H9 (cell line): Measurements from ENCODE around the gene MSL3B.

Experiments
- DNase-seq: peaks from one replicate; pipeline ENCODE4 v3.0.0-alpha.2; 2017
- H2AFZ ChIP-seq: one replicate; pipeline ENCODE4 v1.6.1; 2013; ENCODE audit warnings: mild to moderate bottlenecking, low read length, control low read depth, moderate library complexity
- H2AK5ac ChIP-seq: 2 replicates; pipeline ENCODE4 v1.6.1; 2013; ENCODE audit warnings: low read length, control low read depth, mixed read lengths; ENCODE audit not compliant: insufficient read length
- H2BK120ac ChIP-seq: one replicate; pipeline ENCODE4 v1.6.1; 2013; ENCODE audit warnings: low read depth, mild to moderate bottlenecking, low read length, control low read depth, inconsistent platforms; ENCODE audit not compliant: poor library complexity, severe bottlenecking
- H2BK12ac ChIP-seq: 2 replicates; pipeline ENCODE4 v1.6.1; 2013; ENCODE audit warnings: low read length, control low read depth, mixed read lengths, low read depth; ENCODE audit not compliant: insufficient read length
- H2BK15ac ChIP-seq: 2 replicates; pipeline ENCODE4 v1.6.1; 2013; ENCODE audit warnings: low read depth, low read length, control low read depth
- H2BK20ac ChIP-seq: one replicate; pipeline ENCODE4 v1.6.1; 2013; ENCODE audit warnings: low read depth, mild to moderate bottlenecking, low read length, control low read depth, inconsistent platforms; ENCODE audit not compliant: poor library complexity, severe bottlenecking
- H2BK5ac ChIP-seq: 2 replicates; pipeline ENCODE4 v1.6.1; 2013; ENCODE audit warnings: low read length, control low read depth, mixed read lengths; ENCODE audit not compliant: insufficient read length
- H3K14ac ChIP-seq: 2 replicates; pipeline ENCODE4 v1.6.1; 2013; ENCODE audit warnings: low read length, control low read depth; ENCODE audit not compliant: insufficient read depth
- H3K18ac ChIP-seq: 2 replicates; pipeline ENCODE4 v1.6.1; 2013; ENCODE audit warnings: low read depth, mild to moderate bottlenecking, mixed read lengths, low read length, control low read depth; ENCODE audit not compliant: insufficient read length
- H3K23ac ChIP-seq: 2 replicates; pipeline ENCODE4 v1.6.1; 2013; ENCODE audit warnings: low read length, control low read depth, mixed read lengths, low read depth; ENCODE audit not compliant: insufficient read length
- H3K23me2 ChIP-seq: 2 replicates; pipeline ENCODE4 v1.6.1; 2013; ENCODE audit warnings: low read depth, mild to moderate bottlenecking, mixed read lengths, low read length, control low read depth; ENCODE audit not compliant: insufficient read length, poor library complexity, severe bottlenecking
- H3K27ac ChIP-seq: 2 replicates; pipeline ENCODE4 v1.5.1; 2013; ENCODE audit warnings: low read length, control low read depth, mixed read lengths, low read depth; ENCODE audit not compliant: insufficient read length
- H3K27me3 ChIP-seq: 2 replicates; pipeline ENCODE4 v1.6.1; 2013; ENCODE audit warnings: low read length, control low read depth, inconsistent platforms; ENCODE audit not compliant: insufficient read depth
- H3K4ac ChIP-seq: 2 replicates; pipeline ENCODE4 v1.6.1; 2013; ENCODE audit warnings: low read depth, mild to moderate bottlenecking, control low read depth, inconsistent platforms, low read length, moderate library complexity
- H3K4me1 ChIP-seq: 2 replicates; pipeline ENCODE4 v1.6.1; 2013; ENCODE audit warnings: low read length, control low read depth, inconsistent platforms; ENCODE audit not compliant: insufficient read depth
- H3K4me2 ChIP-seq: 2 replicates; pipeline ENCODE4 v1.6.1; 2013; ENCODE audit warnings: low read length, control low read depth, mixed read lengths; ENCODE audit not compliant: insufficient read length, insufficient read depth
- H3K56ac ChIP-seq: 2 replicates; pipeline ENCODE4 v1.6.1; 2013; ENCODE audit warnings: low read depth, mild to moderate bottlenecking, mixed read lengths, low read length, control low read depth; ENCODE audit not compliant: insufficient read length
- H3K79me1 ChIP-seq: 2 replicates; pipeline ENCODE4 v1.6.1; 2013; ENCODE audit warnings: low read depth, mild to moderate bottlenecking, moderate library complexity, low read length, control low read depth, inconsistent platforms; ENCODE audit not compliant: insufficient read depth, poor library complexity, severe bottlenecking
- H3K79me2 ChIP-seq: 2 replicates; pipeline ENCODE4 v1.6.1; 2013; ENCODE audit warnings: low read length, control low read depth, inconsistent platforms; ENCODE audit not compliant: insufficient read depth
- H3K9ac ChIP-seq: 2 replicates; pipeline ENCODE4 v1.6.1; 2013; ENCODE audit warnings: low read length, control low read depth, mixed read lengths; ENCODE audit not compliant: insufficient read length; ENCODE audit errors: extremely low read depth
- H3K9me3 ChIP-seq: one replicate; pipeline ENCODE4 v1.6.1; 2013; ENCODE audit warnings: low read depth, low read length, inconsistent platforms; ENCODE audit not compliant: control insufficient read depth
- H3T11ph ChIP-seq: one replicate; pipeline ENCODE4 v1.6.1; 2013; ENCODE audit warnings: mild to moderate bottlenecking, low read length, control low read depth, inconsistent platforms
- H4K20me1 ChIP-seq: one replicate; pipeline ENCODE4 v1.6.1; 2013; ENCODE audit not compliant: control insufficient read depth, insufficient read length, insufficient read depth
- H4K5ac ChIP-seq: 2 replicates; pipeline ENCODE4 v1.6.1; 2013; ENCODE audit warnings: low read depth, mild to moderate bottlenecking, mixed read lengths, low read length, control low read depth; ENCODE audit not compliant: insufficient read length
- H4K8ac ChIP-seq: replicated peaks from 2 replicates; pipeline ENCODE4 v1.6.1; 2013; ENCODE audit warnings: low read length, control low read depth, mixed read lengths, low read depth; ENCODE audit not compliant: insufficient read length
- H4K91ac ChIP-seq: 2 replicates; pipeline ENCODE4 v1.6.1; 2013; ENCODE audit warnings: low read depth, mild to moderate bottlenecking, moderate library complexity, mixed read lengths, low read length, control low read depth; ENCODE audit not compliant: insufficient read length
- H3K27ac Mint-ChIP-seq, 3 experiments: 2 replicates in 2 of 3; 3 replicates in 1 of 3; pipeline ENCODE4 v1.8.0; 2020 to 2021; ENCODE audit warnings: mixed read lengths in 3 of 3, mild to moderate bottlenecking in 1 of 3, moderate library complexity in 1 of 3
- H3K27me3 Mint-ChIP-seq: 2 replicates; pipeline ENCODE4 v1.8.0; 2021; ENCODE audit warnings: low read depth, mild to moderate bottlenecking, moderate library complexity, mixed read lengths
- H3K36me3 Mint-ChIP-seq, 3 experiments: 2 replicates in 2 of 3; 3 replicates in 1 of 3; pipeline ENCODE4 v1.8.0; 2020 to 2021; ENCODE audit warnings: low read depth in 3 of 3, mixed read lengths in 3 of 3; ENCODE audit not compliant: insufficient read depth in 1 of 3
- H3K4me1 Mint-ChIP-seq, 2 experiments: 2 replicates each; pipeline ENCODE4 v1.8.0; 2020; ENCODE audit warnings: mixed read lengths in 2 of 2
- H3K4me3 Mint-ChIP-seq, 2 experiments: 2 replicates in 1 of 2; 3 replicates in 1 of 2; pipeline ENCODE4 v1.8.0; 2020 to 2021; ENCODE audit warnings: mild to moderate bottlenecking in 2 of 2, mixed read lengths in 2 of 2, moderate library complexity in 1 of 2
- H3K9me3 Mint-ChIP-seq, 2 experiments: 2 replicates in 1 of 2; 3 replicates in 1 of 2; pipeline ENCODE4 v1.8.0; 2020; ENCODE audit warnings: mild to moderate bottlenecking in 2 of 2, mixed read lengths in 2 of 2, moderate library complexity in 1 of 2
- CTCF ChIP-seq: fragments of 200-600 bp; sonication (generic); conservative IDR thresholded peaks from 3 replicates; pipeline ENCODE4 v1.8.0; 2021; ENCODE audit warnings: antibody characterized with exemption, mild to moderate bottlenecking
- WGBS: extraction: QIAGEN DNeasy Blood & Tissue Kit; methylation state at CpG from one replicate; pipeline ENCODE4 v1.1.7; 2013; ENCODE audit warnings: missing lambda C conversion rate, low lambda C conversion rate, mixed read lengths; ENCODE audit not compliant: insufficient read length; ENCODE audit errors: extremely low coverage; 5-methylcytosine and 5-hydroxymethylcytosine counted together

Gene MSL3B

DNA sequence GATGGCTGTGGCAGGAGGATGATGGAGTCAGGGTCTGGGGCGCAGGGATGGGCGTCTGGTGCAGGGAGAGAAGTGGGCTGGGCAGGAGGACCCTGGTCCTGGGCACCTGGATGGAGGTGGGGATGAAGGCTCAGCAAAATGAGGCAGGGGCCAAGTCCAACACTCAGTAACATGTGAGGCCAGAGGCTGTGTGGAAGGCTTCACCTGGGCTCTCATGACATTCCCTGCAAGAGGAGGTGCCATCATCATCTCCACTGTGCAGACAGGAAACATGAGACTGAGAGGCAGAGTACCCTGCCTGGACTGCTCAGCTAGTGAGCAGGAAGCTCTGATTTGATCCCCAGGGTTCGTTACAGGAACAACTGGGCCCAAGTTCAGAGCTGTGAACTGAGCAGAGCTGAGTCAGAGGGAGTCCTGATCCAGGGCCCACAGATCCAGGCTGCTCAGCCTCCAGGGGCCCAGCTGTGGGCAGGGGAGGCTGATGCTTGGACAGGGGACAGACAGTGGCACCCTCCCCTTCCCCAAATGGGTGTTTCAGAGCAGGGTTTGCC lies 50.8 kb downstream of the MSL3B start:
- H4K20me1 ChIP-seq = no peaks in the 10 kb centered on the region
- DNase-seq = no peak
- no peak overlapping the region for H4K5ac ChIP-seq
- no peaks in the 10 kb centered on the region for H3K4me1 ChIP-seq
- WGBS = no CpG with 5 or more reads among the region's 3 CpGs
- no peak overlapping the region for H2AK5ac ChIP-seq
- Mint-ChIP-seq H3K4me1 (no peaks in the 10 kb centered on the region), H3K9me3 (no peaks in the 10 kb centered on the region; a peak in 1 of 5 replicates), H3K27ac (no peak overlapping the region), H3K4me3 (no peak overlapping the region), H3K27me3 (peaks cover 7% of the 10 kb centered on the region), H3K36me3 (no peaks in the 10 kb centered on the region)
- TF ChIP-seq CTCF = no peak
- H3K27me3 ChIP-seq = no peaks in the 10 kb centered on the region
- no peak overlapping the region for H4K8ac ChIP-seq
- H3T11ph ChIP-seq = no peak overlapping the region
- no peak overlapping the region for H2BK5ac ChIP-seq
- no peaks in the 10 kb centered on the region for H3K79me2 ChIP-seq
- no peak overlapping the region for H3K56ac ChIP-seq
- H2BK20ac ChIP-seq = no peak overlapping the region
- no peak overlapping the region for H3K18ac ChIP-seq
- no peaks in the 10 kb centered on the region for H3K23me2 ChIP-seq
- no peak overlapping the region for H3K23ac ChIP-seq
- H3K4ac ChIP-seq = no peak overlapping the region
- no peak overlapping the region for H2BK15ac ChIP-seq
- H3K27ac ChIP-seq = no peak overlapping the region
- H3K9me3 ChIP-seq = no peaks in the 10 kb centered on the region
- H3K9ac ChIP-seq = no peak overlapping the region
- H3K4me2 ChIP-seq = no peak overlapping the region
- no peak overlapping the region for H2AFZ ChIP-seq
- no peak overlapping the region for H3K14ac ChIP-seq
- no peak overlapping the region for H4K91ac ChIP-seq
- no peak overlapping the region for H2BK120ac ChIP-seq
- no peaks in the 10 kb centered on the region for H3K79me1 ChIP-seq
- H2BK12ac ChIP-seq = no peak overlapping the region
